ENCODE results near the gene DST.

DST gene

GRCh38 chr6:56620229-56620868 is 22.3 kb downstream of the DST start:
- DNase-seq: no peak

- no peak for DNase-seq
These were observed 24.6 kb downstream of the DST start for GRCh38 chr6:56618050-56618449.

GRCh38 chr6:56616967-56617366 is 25.7 kb downstream of the DST start:
- no peak for DNase-seq

GRCh38 chr6:56613247-56613851 is 29.3 kb downstream of the DST start:
- no peak for DNase-seq

GRCh38 chr6:56608332-56608731 is 34.4 kb downstream of the DST start:
- DNase-seq: no peak

- no peak for DNase-seq
These were observed 35.5 kb downstream of the DST start for GRCh38 chr6:56607111-56607752.

- no peak for DNase-seq
These were observed 37.3 kb downstream of the DST start for GRCh38 chr6:56605435-56605834.

- DNase-seq: no peak
These were observed 38.5 kb downstream of the DST start for GRCh38 chr6:56604186-56604585.

- DNase-seq: no peak
These were observed 41.3 kb downstream of the DST start for GRCh38 chr6:56601390-56601789.

- DNase-seq: no peak
These were observed 47.1 kb downstream of the DST start for GRCh38 chr6:56595490-56596122.

- no peak for DNase-seq
These were observed 48.0 kb downstream of the DST start for GRCh38 chr6:56594699-56595098.

GRCh38 chr6:56593801-56594318 is 48.8 kb downstream of the DST start:
- DNase-seq: no peak

GRCh38 chr6:56582236-56582635 is 60.5 kb downstream of the DST start:
- no peak for DNase-seq

- no peak for DNase-seq
These were observed 61.3 kb downstream of the DST start for GRCh38 chr6:56581296-56581925.

- DNase-seq: no peak
These were observed 62.4 kb downstream of the DST start for GRCh38 chr6:56580271-56580670.

GRCh38 chr6:56579155-56579851 is 63.4 kb downstream of the DST start:
- DNase-seq: no peak

- DNase-seq: no peak
These were observed 67.0 kb downstream of the DST start for GRCh38 chr6:56575736-56576135.

GRCh38 chr6:56574292-56574691 is 68.4 kb downstream of the DST start:
- DNase-seq: no peak

- no peak for DNase-seq
These were observed 69.1 kb downstream of the DST start for GRCh38 chr6:56573624-56574023.

GRCh38 chr6:56572788-56573471 is 69.8 kb downstream of the DST start:
- DNase-seq: no peak

- DNase-seq: no peak
These were observed 71.1 kb downstream of the DST start for GRCh38 chr6:56571605-56572004.

Measured in activated CD4-positive, alpha-beta T cell treated with anti-CD3 and anti-CD28 coated beads for 1 hour (primary cell).